CD8-positive, alpha-beta memory T cell (primary cell): ENCODE data around the gene RRH. TPM values are rescaled to one million over a fixed set of nuclear protein-coding genes. Genes with fewer than 3 reads are reported as not detected.
A peak's percentile ranks its signal among the peaks of the same experiment; 100 is the strongest.

Source experiments
- CTCF ChIA-PET: fragments of 350-600 bp; sonication (Branson Sonifier 250); formaldehyde crosslinking; loops from one replicate; lab custom pipeline; 2021; ENCODE audit warnings: antibody characterized with exemption; lab: Charles Lee
- POLR2A ChIA-PET: fragments of 350-600 bp; sonication (Branson Sonifier 250); formaldehyde crosslinking; loops from one replicate; lab custom pipeline; 2021; ENCODE audit warnings: antibody characterized with exemption; lab: Charles Lee
- DNase-seq, 5 donors: peaks; one replicate each; pipeline versions ENCODE4 v3.0.0 to v3.0.0-alpha.2; 2020 to 2022; ENCODE audit warnings: mixed read lengths in 1 of 5
- H3K27ac ChIP-seq: one replicate; pipeline ENCODE4 v1.7.0; 2013; ENCODE audit warnings: low read depth, mild to moderate bottlenecking, low read length, moderate library complexity
- H3K27me3 ChIP-seq: 2 replicates; pipeline ENCODE4 v1.7.0; 2013; ENCODE audit warnings: low read length, mild to moderate bottlenecking; ENCODE audit not compliant: insufficient read depth, poor library complexity, severe bottlenecking
- H3K36me3 ChIP-seq: 2 replicates; pipeline ENCODE4 v1.7.0; 2013; ENCODE audit warnings: mild to moderate bottlenecking, low read length, moderate library complexity; ENCODE audit not compliant: insufficient read depth
- H3K4me1 ChIP-seq: 2 replicates; pipeline ENCODE4 v1.7.0; 2013; ENCODE audit warnings: mild to moderate bottlenecking, low read length, moderate library complexity; ENCODE audit not compliant: insufficient read depth
- H3K4me3 ChIP-seq: 2 replicates; pipeline ENCODE4 v1.7.0; 2013; ENCODE audit warnings: mild to moderate bottlenecking, low read length
- H3K9me3 ChIP-seq: 2 replicates; pipeline ENCODE4 v1.7.0; 2013; ENCODE audit warnings: mild to moderate bottlenecking, low read length
- H3K27ac Mint-ChIP-seq, 8 donors: one replicate each; pipeline ENCODE4 v1.8.0; 2020 to 2021; ENCODE audit warnings: mixed read lengths in 8 of 8, mild to moderate bottlenecking in 6 of 8, inconsistent platforms in 3 of 8, moderate library complexity in 3 of 8
- H3K27me3 Mint-ChIP-seq, 2 donors: one replicate each; pipeline ENCODE4 v1.8.0; 2020 to 2021; ENCODE audit warnings: mixed read lengths in 2 of 2, mild to moderate bottlenecking in 1 of 2, moderate library complexity in 1 of 2
- H3K36me3 Mint-ChIP-seq, 3 donors: one replicate each; pipeline ENCODE4 v1.8.0; 2020 to 2021; ENCODE audit warnings: mixed read lengths in 3 of 3, inconsistent platforms in 1 of 3, mild to moderate bottlenecking in 1 of 3
- H3K4me1 Mint-ChIP-seq, 3 donors: one replicate each; pipeline ENCODE4 v1.8.0; 2020 to 2021; ENCODE audit warnings: mixed read lengths in 3 of 3, inconsistent platforms in 1 of 3, mild to moderate bottlenecking in 1 of 3
- H3K4me3 Mint-ChIP-seq, 7 donors: one replicate each; pipeline ENCODE4 v1.8.0; 2020 to 2021; ENCODE audit warnings: mixed read lengths in 7 of 7, mild to moderate bottlenecking in 6 of 7, moderate library complexity in 4 of 7, inconsistent platforms in 2 of 7
- H3K9me3 Mint-ChIP-seq, 5 donors: one replicate each; pipeline ENCODE4 v1.8.0; 2020 to 2022; ENCODE audit warnings: mixed read lengths in 5 of 5, mild to moderate bottlenecking in 3 of 5, moderate library complexity in 2 of 5, inconsistent platforms in 1 of 5
- polyA plus RNA-seq: library from polyadenylated mRNA; unstranded; fragments of 300-500 nt; fragmentation: Illumina TruSeq; gene quantifications from one replicate; pipeline ENCODE4 v1.2.3, GENCODE V29; 2021
- total RNA-seq, 2 experiments: library from RNA; stranded (reverse); gene quantifications; one replicate each; pipeline ENCODE4 v1.2.3, GENCODE V29; 2021

The RRH gene
- total and polyA plus RNA-seq, 3 experiments from 2014 or later, result 0.16 to 0.44 TPM; not detected in 1

GRCh38 chr4:109803924-109804571 lies 23.7 kb upstream of the RRH start:
- Histone ChIP-seq H3K4me3 (no peak overlapping the region), H3K4me1 (no peaks in the 10 kb centered on the region), H3K27me3 (no peaks in the 10 kb centered on the region), H3K27ac (no peak overlapping the region), H3K36me3 (no peaks in the 10 kb centered on the region), H3K9me3 (no peaks in the 10 kb centered on the region)
- POLR2A ChIA-PET, result interaction anchor here (0.6 kb wide), 1 partner anchor 1767 kb away, joined by 6 read pairs; no protein-coding TSS in a partner anchor
- peak in 1 of 5 donors; percentile 15 for DNase-seq
- Mint-ChIP-seq H3K4me1 (no peaks in the 10 kb centered on the region), H3K36me3 (peaks cover 0 to 5% (median 0%) of the 10 kb centered on the region in 3 donors), H3K27me3 (peaks cover 4 to 14% of the 10 kb centered on the region in 2 donors), H3K9me3 (no peaks in the 10 kb centered on the region), H3K4me3 (no peak overlapping the region), H3K27ac (no peak overlapping the region)
- CTCF ChIA-PET, result interaction anchor here (1.0 to 1.5 kb wide), 8 partner anchors 11 to 384 kb away, joined by 3 to 6 read pairs (median 4); partner anchors contain the start of gene SEC24B

GRCh38 chr4:109809655-109810054 lies 18.1 kb upstream of the RRH start:
- peaks cover 0 to 5% (median 0%) of the 10 kb centered on the region in 3 donors for H3K36me3 Mint-ChIP-seq
- no peak overlapping the region for H3K4me3 ChIP-seq
- no peak overlapping the region for H3K27ac ChIP-seq
- peaks cover 2% of the 10 kb centered on the region for H3K4me1 ChIP-seq
- H3K27me3 ChIP-seq, result no peaks in the 10 kb centered on the region
- H3K9me3 Mint-ChIP-seq, result no peaks in the 10 kb centered on the region
- peaks cover 2 to 3% (median 2%) of the 10 kb centered on the region in 3 donors for H3K4me1 Mint-ChIP-seq
- no peak overlapping the region for H3K27ac Mint-ChIP-seq
- no peaks in the 10 kb centered on the region for H3K9me3 ChIP-seq
- ChIA-PET CTCF (interaction anchor here (1.4 kb wide), 1 partner anchor 377 kb away, joined by 3 read pairs; no protein-coding TSS in a partner anchor), POLR2A (no interaction called here)
- peaks cover 4 to 14% of the 10 kb centered on the region in 2 donors for H3K27me3 Mint-ChIP-seq
- H3K36me3 ChIP-seq, result no peaks in the 10 kb centered on the region
- DNase-seq, result no peak
- H3K4me3 Mint-ChIP-seq, result no peak overlapping the region

- peaks cover 4 to 10% of the 10 kb centered on the region in 2 donors for H3K27me3 Mint-ChIP-seq
- H3K36me3 ChIP-seq, result no peaks in the 10 kb centered on the region
- no peaks in the 10 kb centered on the region for H3K27me3 ChIP-seq
- no peaks in the 10 kb centered on the region for H3K9me3 Mint-ChIP-seq
- H3K27ac ChIP-seq, result no peak overlapping the region
- H3K4me3 ChIP-seq, result no peak overlapping the region
- DNase-seq, result no peak
- H3K27ac Mint-ChIP-seq, result no peak overlapping the region
- ChIA-PET POLR2A (no interaction called here), CTCF (interaction anchor here (1.4 kb wide), 1 partner anchor 378 kb away, joined by 3 read pairs; no protein-coding TSS in a partner anchor)
- H3K4me3 Mint-ChIP-seq, result no peak overlapping the region
- peaks cover 8 to 13% (median 9%) of the 10 kb centered on the region in 3 donors for H3K4me1 Mint-ChIP-seq
- peaks cover 3% of the 10 kb centered on the region for H3K4me1 ChIP-seq
- peaks cover 0 to 11% (median 5%) of the 10 kb centered on the region in 3 donors for H3K36me3 Mint-ChIP-seq
- H3K9me3 ChIP-seq, result no peaks in the 10 kb centered on the region
Measured at GRCh38 chr4:109810552-109811387, 17.0 kb upstream of the RRH start.

- no peaks in the 10 kb centered on the region for H3K36me3 ChIP-seq
- DNase-seq, result no peak
- H3K27ac ChIP-seq, result no peak overlapping the region
- Mint-ChIP-seq H3K27me3 (peaks cover 4 to 5% of the 10 kb centered on the region in 2 donors), H3K4me1 (peaks cover 17 to 22% (median 18%) of the 10 kb centered on the region in 3 donors), H3K9me3 (no peaks in the 10 kb centered on the region), H3K4me3 (peak overlapping the region in 1 of 7 donors; percentile 41), H3K27ac (no peak overlapping the region), H3K36me3 (peaks cover 0 to 12% (median 5%) of the 10 kb centered on the region in 3 donors)
- ChIA-PET CTCF (no interaction called here), POLR2A (no interaction called here)
- H3K9me3 ChIP-seq, result no peaks in the 10 kb centered on the region
- H3K4me3 ChIP-seq, result no peak overlapping the region
- H3K27me3 ChIP-seq, result no peaks in the 10 kb centered on the region
- peaks cover 10% of the 10 kb centered on the region for H3K4me1 ChIP-seq
Measured at GRCh38 chr4:109811707-109812106, 16.1 kb upstream of the RRH start.

- Mint-ChIP-seq H3K36me3 (peaks cover 0 to 39% (median 11%) of the 10 kb centered on the region in 3 donors), H3K4me1 (peaks cover 34 to 48% (median 46%) of the 10 kb centered on the region in 3 donors), H3K27ac (peak within 1 kb of the TSS; percentile 95 to 99 (median 98)), H3K9me3 (no peaks in the 10 kb centered on the region), H3K27me3 (no peaks in the 10 kb centered on the region), H3K4me3 (peak within 1 kb of the TSS; percentile 92 to 100 (median 97))
- peaks cover 17% of the 10 kb centered on the region for H3K4me1 ChIP-seq
- ChIA-PET POLR2A (interaction anchor here (1.0 to 1.1 kb wide), 2 partner anchors 255 to 382 kb away, joined by 3 read pairs; partner anchors contain the start of genes MCUB and SEC24B), CTCF (interaction anchor here (1.0 to 2.2 kb wide), 5 partner anchors 10 to 382 kb away, joined by 3 to 8 read pairs (median 4); partner anchors contain the start of gene SEC24B)
- H3K36me3 ChIP-seq, result peaks cover 12% of the 10 kb centered on the region
- peak; percentile 77 to 90 (median 84) for DNase-seq
- H3K4me3 ChIP-seq, result peak within 1 kb of the TSS; percentile 97
- no peaks in the 10 kb centered on the region for H3K9me3 ChIP-seq
- H3K27me3 ChIP-seq, result no peaks in the 10 kb centered on the region
- H3K27ac ChIP-seq, result peak within 1 kb of the TSS; percentile 99
Measured at GRCh38 chr4:109815151-109816081, 12.4 kb upstream of the RRH start, which contains the start of gene GAR1. TSS of gene GAR1 (plus strand) at chr4:109815762. CDS start at chr4:109816165, 403 bp downstream.

DNA sequence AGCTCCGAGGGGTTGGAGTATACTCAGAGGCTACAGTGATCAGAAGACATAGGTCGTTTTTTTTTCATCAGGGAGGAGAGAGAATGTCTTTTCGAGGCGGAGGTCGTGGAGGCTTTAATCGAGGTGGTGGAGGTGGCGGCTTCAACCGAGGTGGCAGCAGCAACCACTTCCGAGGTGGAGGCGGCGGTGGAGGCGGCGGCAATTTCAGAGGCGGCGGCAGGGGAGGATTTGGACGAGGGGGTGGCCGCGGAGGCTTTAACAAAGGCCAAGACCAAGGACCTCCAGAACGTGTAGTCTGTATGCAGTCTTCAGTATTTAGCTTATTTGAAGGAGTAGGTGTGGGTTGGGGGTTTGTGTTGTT lies 11.7 kb upstream of the RRH start:
- CTCF ChIA-PET, result interaction anchor here (1.4 to 2.2 kb wide), 2 partner anchors 114 to 383 kb away, joined by 3 to 8 read pairs; partner anchors contain the start of gene SEC24B
- H3K27ac ChIP-seq, result peak overlapping the region; percentile 99
- H3K27me3 ChIP-seq, result no peaks in the 10 kb centered on the region
- DNase-seq, result peak; percentile 30 to 66 (median 52)
- Mint-ChIP-seq H3K27ac (peak overlapping the region; percentile 95 to 99 (median 98)), H3K9me3 (no peaks in the 10 kb centered on the region), H3K4me1 (peaks cover 36 to 55% (median 52%) of the 10 kb centered on the region in 3 donors), H3K4me3 (peak overlapping the region; percentile 92 to 100 (median 97)), H3K36me3 (peaks cover 0 to 45% (median 11%) of the 10 kb centered on the region in 3 donors), H3K27me3 (no peaks in the 10 kb centered on the region)
- H3K4me1 ChIP-seq, result peaks cover 17% of the 10 kb centered on the region
- peak overlapping the region; percentile 97 for H3K4me3 ChIP-seq
- POLR2A ChIA-PET, result interaction anchor here (1.1 kb wide), 1 partner anchor 382 kb away, joined by 3 read pairs; the partner anchor contains the start of gene SEC24B
- H3K36me3 ChIP-seq, result peaks cover 12% of the 10 kb centered on the region
- H3K9me3 ChIP-seq, result no peaks in the 10 kb centered on the region

DNA sequence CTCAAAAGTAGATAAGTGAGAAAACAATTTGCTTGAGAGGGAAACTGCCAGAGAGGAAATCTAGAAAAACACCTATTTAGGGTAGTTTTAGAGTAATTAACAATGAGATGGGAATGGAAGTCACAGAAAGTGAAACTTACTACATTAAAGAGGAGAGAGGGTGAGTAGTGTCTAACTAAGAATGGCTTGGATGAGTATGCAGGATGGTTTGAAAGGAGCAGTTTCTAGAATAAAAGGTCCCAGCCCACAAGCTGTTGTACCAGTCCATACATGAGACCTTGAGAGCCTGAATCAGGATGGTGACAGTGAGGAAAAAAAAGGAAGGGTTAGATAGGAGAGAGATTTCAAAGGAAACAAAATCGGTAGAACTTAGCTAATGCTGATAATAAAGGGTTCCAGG lies 10.9 kb upstream of the RRH start:
- CTCF ChIA-PET, result interaction anchor here (1.0 to 2.2 kb wide), 3 partner anchors 9 to 384 kb away, joined by 3 to 8 read pairs (median 3); partner anchors contain the start of gene SEC24B
- peaks cover 12% of the 10 kb centered on the region for H3K36me3 ChIP-seq
- Mint-ChIP-seq H3K4me3 (peak overlapping the region; percentile 92 to 100 (median 97)), H3K4me1 (peaks cover 37 to 58% (median 56%) of the 10 kb centered on the region in 3 donors), H3K9me3 (no peaks in the 10 kb centered on the region), H3K36me3 (peaks cover 0 to 53% (median 11%) of the 10 kb centered on the region in 3 donors), H3K27me3 (no peaks in the 10 kb centered on the region), H3K27ac (peak overlapping the region; percentile 95 to 99 (median 98))
- no peaks in the 10 kb centered on the region for H3K9me3 ChIP-seq
- POLR2A ChIA-PET, result interaction anchor here (1.1 kb wide), 1 partner anchor 383 kb away, joined by 3 read pairs; the partner anchor contains the start of gene SEC24B
- H3K4me3 ChIP-seq, result no peak overlapping the region
- peak overlapping the region; percentile 99 for H3K27ac ChIP-seq
- H3K27me3 ChIP-seq, result no peaks in the 10 kb centered on the region
- DNase-seq, result no peak
- peaks cover 17% of the 10 kb centered on the region for H3K4me1 ChIP-seq
